Peyer's patch (tissue), 4 donors: Measurements from ENCODE around the gene STK38L. TPM values are rescaled to one million over a fixed set of nuclear protein-coding genes. Genes with fewer than 3 reads are reported as not detected.

Experiments
- DNase-seq, 3 donors: peaks; one replicate each; pipeline ENCODE4 v3.0.0-alpha.2; 2017 to 2019
- H3K27ac ChIP-seq, 4 donors: fragments of 200-600 bp; sonication (generic); one replicate each; pipeline ENCODE4 v1.5.1; 2016 to 2019
- H3K27me3 ChIP-seq, 2 donors: fragments of 200-600 bp; sonication (generic); one replicate each; pipeline ENCODE4 v1.5.1; 2019
- H3K36me3 ChIP-seq, 3 donors: fragments of 200-600 bp; sonication (generic); one replicate each; pipeline ENCODE4 v1.5.1; 2016 to 2019
- H3K4me1 ChIP-seq, 4 donors: fragments of 200-600 bp; sonication (generic); one replicate each; pipeline ENCODE4 v1.5.1; 2016 to 2019
- H3K4me3 ChIP-seq, 4 donors: fragments of 200-600 bp; sonication (generic); 1 replicate in 3 of 4; 2 replicates in 1 of 4; pipeline ENCODE4 v1.5.1; 2016 to 2019; ENCODE audit warnings: mild to moderate bottlenecking in 1 of 4
- H3K9me3 ChIP-seq, 4 donors: fragments of 200-600 bp; sonication (generic); one replicate each; pipeline ENCODE4 v1.5.1; 2016 to 2019; ENCODE audit warnings: mild to moderate bottlenecking in 1 of 4
- CTCF ChIP-seq, 6 experiments: fragments of 450-650 bp in 4 of 6; fragments of 200-600 bp in 2 of 6; sonication (generic) in 1 of 6; IDR thresholded peaks; one replicate each; pipeline ENCODE4 v1.5.1; 2017 to 2019; ENCODE audit warnings: antibody characterized with exemption in 6 of 6, mild to moderate bottlenecking in 3 of 6, moderate library complexity in 1 of 6
- POLR2A ChIP-seq, 2 donors: fragments of 450-650 bp; IDR thresholded peaks; one replicate each; pipeline ENCODE4 v1.5.1; 2017; ENCODE audit warnings: antibody characterized with exemption in 2 of 2, mild to moderate bottlenecking in 2 of 2, moderate library complexity in 2 of 2
- total RNA-seq, 4 donors: library from RNA; depleted of rRNA; stranded (reverse); fragments of >200 nt; gene quantifications; one replicate each; pipeline ENCODE4 v1.1.0, GENCODE V29; 2016

Gene STK38L
- total RNA-seq, 4 donors from 2014 or later, result 19.6 to 33.0 (median 22.1) TPM

GRCh38 chr12:27332407-27332713 lies 88.3 kb downstream of the STK38L start:
- Histone ChIP-seq H3K4me3 (peak overlapping the region; percentile 47 to 89 (median 79)), H3K4me1 (peaks cover 0 to 5% (median 0%) of the 10 kb centered on the region in 4 donors), H3K27ac (no peak overlapping the region), H3K27me3 (no peaks in the 10 kb centered on the region), H3K36me3 (peaks cover 0 to 4% (median 0%) of the 10 kb centered on the region in 3 donors), H3K9me3 (no peaks in the 10 kb centered on the region)
- TF ChIP-seq POLR2A (IDR thresholded peaks at IDR 0.05) (no peak), CTCF (IDR thresholded peaks at IDR 0.05) (no peak)
- no peak for DNase-seq

GRCh38 chr12:27332714-27333402 lies 88.8 kb downstream of the STK38L start, which contains the start of gene BMAL2:
Gene BMAL2, plus strand, starts transcription at chr12:27332836. Its CDS starts 237 bp downstream, at chr12:27333073.
- no peaks in the 10 kb centered on the region for H3K36me3 ChIP-seq
- TF ChIP-seq POLR2A (IDR thresholded peaks at IDR 0.05) (no peak), CTCF (IDR thresholded peaks at IDR 0.05) (no peak)
- peaks cover 0 to 5% (median 0%) of the 10 kb centered on the region in 4 donors for H3K4me1 ChIP-seq
- peak within 1 kb of the TSS in 3 of 4 donors; percentile 12 to 42 (median 40) for H3K27ac ChIP-seq
- peak within 1 kb of the TSS; percentile 47 to 89 (median 79) for H3K4me3 ChIP-seq
- no peaks in the 10 kb centered on the region for H3K9me3 ChIP-seq
- H3K27me3 ChIP-seq, result no peaks in the 10 kb centered on the region
- DNase-seq, result peak in 2 of 3 donors; percentile 48 to 62

GRCh38 chr12:27333403-27334009 lies 89.4 kb downstream of the STK38L start:
- Histone ChIP-seq H3K9me3 (no peaks in the 10 kb centered on the region), H3K27me3 (no peaks in the 10 kb centered on the region), H3K36me3 (no peaks in the 10 kb centered on the region), H3K27ac (peak overlapping the region in 2 of 4 donors; percentile 12 to 42), H3K4me3 (peak overlapping the region; percentile 47 to 89 (median 79)), H3K4me1 (peaks cover 0 to 5% (median 0%) of the 10 kb centered on the region in 4 donors)
- no peak for TF ChIP-seq POLR2A (IDR thresholded peaks at IDR 0.05)
- no peak for TF ChIP-seq CTCF (IDR thresholded peaks at IDR 0.05)
- peak; percentile 22 to 71 (median 61) for DNase-seq

GRCh38 chr12:27334042-27334720 lies 90.1 kb downstream of the STK38L start:
- peaks cover 0 to 5% (median 0%) of the 10 kb centered on the region in 4 donors for H3K4me1 ChIP-seq
- H3K27me3 ChIP-seq, result no peaks in the 10 kb centered on the region
- TF ChIP-seq POLR2A (IDR thresholded peaks at IDR 0.05) (no peak), CTCF (IDR thresholded peaks at IDR 0.05) (no peak)
- no peak for DNase-seq
- H3K4me3 ChIP-seq, result peak overlapping the region in 2 of 4 donors; percentile 81 to 89
- no peaks in the 10 kb centered on the region for H3K9me3 ChIP-seq
- H3K36me3 ChIP-seq, result no peaks in the 10 kb centered on the region
- no peak overlapping the region for H3K27ac ChIP-seq

GRCh38 chr12:27334721-27335082 lies 90.6 kb downstream of the STK38L start:
- H3K27ac ChIP-seq, result no peak overlapping the region
- no peaks in the 10 kb centered on the region for H3K36me3 ChIP-seq
- no peak for TF ChIP-seq POLR2A (IDR thresholded peaks at IDR 0.05)
- no peak for TF ChIP-seq CTCF (IDR thresholded peaks at IDR 0.05)
- no peak for DNase-seq
- no peak overlapping the region for H3K4me3 ChIP-seq
- no peaks in the 10 kb centered on the region for H3K9me3 ChIP-seq
- no peaks in the 10 kb centered on the region for H3K27me3 ChIP-seq
- peaks cover 0 to 5% (median 0%) of the 10 kb centered on the region in 4 donors for H3K4me1 ChIP-seq
